ENCODE data around the gene TSEN15. TPM values are rescaled to one million over a fixed set of nuclear protein-coding genes. Genes with fewer than 3 reads are reported as not detected.

TSEN15 gene
- total RNA-seq, 4 donors from 2014 or later: 14.8 to 24.7 (median 21.3) TPM

- no peak for DNase-seq (ENCODE audit: low spot score in 2 of 2)
- Histone ChIP-seq H3K9me3 (no peaks in the 10 kb centered on the region), H3K4me1 (no peaks in the 10 kb centered on the region), H3K27me3 (no peaks in the 10 kb centered on the region), H3K27ac (no peak overlapping the region), H3K4me3 (no peak overlapping the region), H3K36me3 (peaks cover 8% of the 10 kb centered on the region)
- TF ChIP-seq POLR2AphosphoS5 (IDR thresholded peaks at IDR 0.05) (no peak), CTCF (IDR thresholded peaks at IDR 0.05) (no peak), EP300 (IDR thresholded peaks at IDR 0.05) (no peak), POLR2A (IDR thresholded peaks at IDR 0.05) (no peak)
Measured at GRCh38 chr1:184065559-184065958, 14.0 kb downstream of the TSEN15 start.

DNA sequence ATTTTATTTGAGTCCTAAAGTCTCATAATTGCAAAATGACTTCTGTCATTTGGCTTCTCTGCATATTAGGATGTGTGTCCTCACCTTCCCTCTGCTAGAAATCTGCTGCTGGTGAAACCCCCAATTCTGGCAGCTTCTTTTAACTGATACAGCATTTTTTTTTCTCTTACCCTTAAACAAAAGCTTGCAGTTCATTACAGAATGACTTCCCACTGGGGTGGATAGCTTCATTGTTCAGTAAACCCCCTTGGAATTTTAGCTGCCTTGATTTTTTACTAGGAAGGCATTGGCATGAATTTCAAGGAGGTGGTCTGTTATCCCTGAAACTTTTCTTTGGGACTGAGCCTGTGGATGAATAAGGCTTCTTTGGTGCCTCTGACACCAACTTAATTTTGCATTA, 16.8 kb downstream of the TSEN15 start:
- H3K9me3 ChIP-seq: no peaks in the 10 kb centered on the region
- H3K36me3 ChIP-seq: peaks cover 8% of the 10 kb centered on the region
- DNase-seq (ENCODE audit: low spot score in 2 of 2): no peak
- TF ChIP-seq CTCF (IDR thresholded peaks at IDR 0.05) (no peak), POLR2A (IDR thresholded peaks at IDR 0.05) (no peak), POLR2AphosphoS5 (IDR thresholded peaks at IDR 0.05) (no peak), EP300 (IDR thresholded peaks at IDR 0.05) (no peak)
- no peak overlapping the region for H3K4me3 ChIP-seq
- H3K27ac ChIP-seq: no peak overlapping the region
- H3K4me1 ChIP-seq: no peaks in the 10 kb centered on the region
- H3K27me3 ChIP-seq: no peaks in the 10 kb centered on the region

GRCh38 chr1:184069675-184070074, 18.1 kb downstream of the TSEN15 start:
- WGBS: 66% methylated on average over 2 of the region's 2 CpGs
- no peak overlapping the region for H3K4me3 ChIP-seq
- no peak overlapping the region for H3K27ac ChIP-seq
- peaks cover 2% of the 10 kb centered on the region for H3K4me1 ChIP-seq
- no peak for TF ChIP-seq CTCF (IDR thresholded peaks at IDR 0.05)
- no peak for TF ChIP-seq POLR2AphosphoS5 (IDR thresholded peaks at IDR 0.05)
- TF ChIP-seq POLR2A (IDR thresholded peaks at IDR 0.05): no peak
- TF ChIP-seq EP300 (IDR thresholded peaks at IDR 0.05): no peak
- H3K36me3 ChIP-seq: peaks cover 8% of the 10 kb centered on the region
- no peak for DNase-seq (ENCODE audit: low spot score in 2 of 2)
- no peaks in the 10 kb centered on the region for H3K9me3 ChIP-seq
- H3K27me3 ChIP-seq: no peaks in the 10 kb centered on the region

DNA sequence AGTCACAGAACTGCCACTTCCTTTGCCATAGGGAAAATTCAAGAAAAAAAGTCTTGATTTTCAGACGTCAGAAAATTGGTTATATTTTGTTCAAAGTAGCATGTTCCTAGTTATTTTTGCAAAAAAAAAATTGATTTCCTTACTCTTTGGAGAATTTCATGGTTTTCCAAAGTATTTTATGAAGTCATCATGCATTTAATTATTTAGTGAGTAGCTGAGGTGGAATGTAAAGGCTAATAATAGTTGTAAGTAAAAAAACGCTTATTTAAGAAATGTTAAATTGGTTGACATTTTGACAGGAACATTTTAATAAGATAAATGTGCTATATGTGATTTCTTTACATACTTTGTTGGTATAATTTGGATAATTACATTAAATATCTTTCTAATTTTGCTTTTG, 20.8 kb downstream of the TSEN15 start:
- H3K4me3 ChIP-seq: no peak overlapping the region
- no peak for TF ChIP-seq CTCF (IDR thresholded peaks at IDR 0.05)
- TF ChIP-seq POLR2AphosphoS5 (IDR thresholded peaks at IDR 0.05): no peak
- TF ChIP-seq POLR2A (IDR thresholded peaks at IDR 0.05): no peak
- no peak for TF ChIP-seq EP300 (IDR thresholded peaks at IDR 0.05)
- no peak for DNase-seq (ENCODE audit: low spot score in 2 of 2)
- 82% methylated on average over 2 of the region's 2 CpGs for WGBS
- H3K4me1 ChIP-seq: peaks cover 12% of the 10 kb centered on the region
- H3K9me3 ChIP-seq: no peaks in the 10 kb centered on the region
- no peaks in the 10 kb centered on the region for H3K36me3 ChIP-seq
- no peaks in the 10 kb centered on the region for H3K27me3 ChIP-seq
- H3K27ac ChIP-seq: no peak overlapping the region

- Histone ChIP-seq H3K4me3 (no peak overlapping the region), H3K4me1 (peaks cover 15% of the 10 kb centered on the region), H3K27ac (peak overlapping the region; percentile 15), H3K27me3 (no peaks in the 10 kb centered on the region), H3K36me3 (no peaks in the 10 kb centered on the region), H3K9me3 (no peaks in the 10 kb centered on the region)
- TF ChIP-seq CTCF (IDR thresholded peaks at IDR 0.05): no peak
- no peak for TF ChIP-seq POLR2AphosphoS5 (IDR thresholded peaks at IDR 0.05)
- TF ChIP-seq POLR2A (IDR thresholded peaks at IDR 0.05): no peak
- TF ChIP-seq EP300 (IDR thresholded peaks at IDR 0.05): no peak
- no peak for DNase-seq (ENCODE audit: low spot score in 2 of 2)
- WGBS: 93% methylated on average over 2 of the region's 2 CpGs
Measured at GRCh38 chr1:184074383-184074782, 22.9 kb downstream of the TSEN15 start.

All from suprapubic skin (tissue), 4 donors.